Vagina (tissue), 2 donors: ENCODE data around the gene NACC2.

Experiments
- CTCF ChIP-seq, 3 experiments: fragments of 450-650 bp in 2 of 3; fragments of 200-600 bp in 1 of 3; sonication (generic) in 1 of 3; IDR thresholded peaks; one replicate each; pipeline ENCODE4 v1.5.1; 2017 to 2019; ENCODE audit warnings: antibody characterized with exemption in 3 of 3, mild to moderate bottlenecking in 2 of 3, moderate library complexity in 2 of 3
- POLR2A ChIP-seq, 2 donors: fragments of 450-650 bp; IDR thresholded peaks; one replicate each; pipeline ENCODE4 v1.6.1; 2017; ENCODE audit warnings: antibody characterized with exemption in 2 of 2, mild to moderate bottlenecking in 2 of 2, moderate library complexity in 2 of 2

GRCh38 chr9:135970128-135970815 is 124.8 kb downstream of the NACC2 start:
- TF ChIP-seq CTCF (IDR thresholded peaks at IDR 0.05) (no peak), POLR2A (IDR thresholded peaks at IDR 0.05) (no peak)
